NCI-H2196 (cell line): ENCODE data around the gene PUM2.
A peak's percentile ranks its signal among the peaks of the same experiment; 100 is the strongest.
"Not testable (repeated sequence)": the region's sequence is repeated elsewhere in the genome, so short reads cannot be mapped to it uniquely, and the experiment has no call there.

Experiments
- DNase-seq: peaks from one replicate; lab custom pipeline; 2025; ENCODE audit not compliant: unreplicated experiment; lab: John Stamatoyannopoulos, UW

PUM2 gene

DNA sequence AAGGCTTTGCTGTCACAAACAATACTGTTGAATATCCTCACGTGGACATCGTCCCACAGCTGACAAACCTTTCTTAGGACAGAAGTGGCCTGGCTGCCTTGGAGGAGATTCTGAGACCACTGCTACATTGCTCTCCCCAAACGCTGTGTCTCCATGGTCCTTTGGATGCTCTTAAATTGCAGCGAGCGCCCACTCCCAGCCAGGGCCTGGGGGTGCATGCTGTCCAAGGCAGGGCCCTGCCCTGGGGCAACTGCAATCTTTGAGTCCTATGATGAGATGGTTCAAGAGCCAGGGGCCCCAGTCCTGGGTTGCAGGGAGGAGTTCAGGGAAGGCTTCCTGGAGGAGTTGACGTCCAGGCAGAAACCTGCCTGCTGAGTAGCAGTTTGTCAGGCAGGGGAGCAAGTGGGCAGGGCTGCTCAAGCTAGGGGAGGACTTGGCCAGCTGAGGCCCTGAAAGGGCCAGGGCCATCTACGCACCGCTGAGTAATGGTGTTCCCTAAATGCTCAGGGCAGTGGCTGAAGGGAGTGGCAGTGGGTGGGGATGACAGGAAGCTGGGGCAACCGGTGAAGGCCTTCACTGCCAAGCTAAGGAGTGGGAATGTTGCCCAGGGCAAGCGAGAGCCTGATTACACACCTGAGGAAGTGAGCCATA lies 114.9 kb downstream of the PUM2 start:
- no peak for DNase-seq

DNA sequence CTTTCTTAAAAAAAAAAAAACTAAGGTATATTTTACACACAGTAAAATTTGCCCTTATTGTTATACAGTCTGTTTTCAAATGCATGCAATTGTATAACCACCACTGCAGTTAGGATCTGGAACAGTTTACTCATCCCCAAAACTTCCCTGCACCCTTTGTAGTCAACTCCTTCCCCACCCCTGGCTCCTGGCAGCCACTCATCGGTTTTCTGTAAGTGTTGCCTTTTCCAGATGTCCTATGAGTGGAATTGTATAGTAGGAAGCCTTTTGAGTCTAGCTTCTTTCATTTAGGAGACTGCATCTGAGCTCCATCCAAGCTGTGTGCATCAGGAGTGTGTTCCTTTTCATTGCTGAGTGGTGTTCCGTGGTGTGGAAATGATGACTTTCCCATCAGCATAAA lies 116.0 kb downstream of the PUM2 start:
- not testable (repeated sequence) for DNase-seq

DNA sequence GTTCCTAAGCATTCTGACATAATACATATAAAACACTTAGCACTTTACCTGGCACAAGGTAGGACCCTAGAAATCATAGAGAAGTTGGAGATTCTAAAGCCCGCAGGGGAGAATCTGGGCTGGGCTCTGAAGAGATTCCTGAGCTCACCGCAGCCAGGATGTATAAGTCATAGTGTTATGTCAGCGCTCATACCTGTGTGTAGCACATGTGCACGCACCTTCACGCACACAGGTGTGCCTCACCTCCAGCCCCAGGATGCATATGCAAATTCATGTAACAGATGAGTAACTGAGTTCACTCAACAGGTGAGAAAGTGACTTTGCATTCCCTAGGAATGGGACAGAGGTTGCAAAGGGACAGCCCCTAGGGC lies 117.8 kb downstream of the PUM2 start:
- DNase-seq = no peak

DNA sequence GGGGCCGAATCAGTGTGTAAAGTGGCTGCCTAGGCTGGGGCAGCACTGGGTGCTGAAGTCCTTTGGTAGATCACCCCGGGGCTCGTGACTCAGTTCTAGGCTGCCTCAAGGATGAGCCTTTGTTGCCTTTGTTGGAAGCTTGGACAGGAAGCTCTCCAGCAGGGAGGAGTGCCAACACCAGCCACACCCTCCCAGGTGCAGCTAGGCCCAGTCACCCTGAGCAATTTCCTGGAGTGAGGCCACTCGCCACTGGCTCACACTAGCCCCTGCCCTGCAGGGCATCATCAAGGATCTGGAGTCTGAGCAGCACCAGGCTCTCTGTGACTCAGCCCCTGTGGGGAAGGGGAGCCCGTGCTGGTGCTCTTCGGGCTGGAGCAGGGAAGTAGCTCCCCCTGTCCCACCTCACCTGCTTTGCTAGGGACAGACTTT lies 119.0 kb downstream of the PUM2 start:
- peak; percentile 89 for DNase-seq

DNA sequence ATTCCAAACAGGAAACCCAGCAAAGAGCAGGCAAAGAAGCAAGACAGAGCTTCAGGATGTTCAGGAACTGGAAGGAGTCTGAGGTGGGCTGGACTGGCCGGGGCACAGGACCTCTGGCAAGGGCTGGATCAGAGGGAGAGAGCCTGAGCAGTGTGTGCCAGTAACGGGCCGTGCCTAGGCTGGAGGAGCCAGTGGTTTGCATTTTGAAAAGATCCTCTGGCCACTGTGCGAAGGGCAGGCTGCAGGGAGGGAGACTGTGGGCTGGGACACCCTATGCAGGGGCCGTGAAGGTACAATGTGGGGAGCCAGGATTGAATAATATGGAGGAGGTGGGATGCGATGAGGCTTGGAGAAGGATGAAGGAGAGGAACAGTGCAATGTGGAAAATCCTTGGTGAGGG lies 119.5 kb downstream of the PUM2 start:
- no peak for DNase-seq

DNA sequence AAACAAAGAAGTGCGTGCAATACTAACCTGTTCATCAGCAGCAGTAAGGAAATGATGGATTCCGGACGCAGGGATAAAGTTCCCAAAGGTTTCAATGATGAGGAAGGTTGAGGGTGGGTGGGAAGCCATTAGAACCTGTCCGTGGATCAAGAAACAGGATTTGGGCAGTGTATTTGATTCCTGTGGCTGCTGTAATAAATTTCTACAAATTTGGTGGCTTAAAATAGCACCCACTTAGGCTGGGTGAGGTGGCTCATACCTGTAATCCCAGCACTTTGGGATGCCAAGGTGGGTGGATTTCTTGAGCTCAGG lies 120.6 kb downstream of the PUM2 start:
- DNase-seq = no peak

DNA sequence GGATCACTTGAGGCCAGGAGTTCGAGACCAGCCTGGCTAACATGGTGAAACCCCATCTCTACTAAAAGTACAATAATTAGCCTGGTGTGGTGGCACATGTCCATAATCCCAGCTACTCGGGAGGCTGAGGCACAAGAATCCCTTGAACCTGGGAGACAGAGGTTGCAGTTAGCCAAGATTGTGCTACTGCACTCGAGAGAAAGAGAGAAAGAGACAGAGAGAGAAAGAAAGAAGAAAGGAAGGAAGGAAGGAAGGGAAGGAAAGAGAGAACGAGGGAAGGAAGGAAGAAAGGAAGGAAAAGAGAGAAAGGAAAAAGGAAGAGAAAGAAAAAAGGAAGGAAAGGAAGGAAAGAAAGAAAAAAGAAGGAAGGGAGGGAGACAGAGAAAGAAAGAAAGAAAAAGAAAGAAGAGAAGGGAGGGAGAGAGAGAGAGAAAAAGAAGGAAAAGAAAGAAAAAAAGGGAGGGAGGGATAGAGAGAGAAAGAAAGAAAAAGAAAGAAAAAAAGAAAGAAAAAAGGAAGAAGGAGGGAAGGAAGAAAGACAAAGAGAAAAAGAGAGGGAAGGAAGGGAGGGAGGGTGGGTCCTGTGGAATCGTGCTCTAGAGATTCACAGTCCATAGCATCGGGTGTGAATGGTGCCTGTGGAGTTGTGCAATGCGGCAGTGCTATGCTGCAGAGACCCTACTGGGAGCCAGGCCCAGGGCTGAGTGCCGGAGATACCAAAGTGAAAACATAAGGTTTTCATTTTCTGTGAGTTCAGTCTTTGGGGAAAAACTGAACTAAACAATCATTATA lies 121.1 kb downstream of the PUM2 start:
- no peak for DNase-seq

DNA sequence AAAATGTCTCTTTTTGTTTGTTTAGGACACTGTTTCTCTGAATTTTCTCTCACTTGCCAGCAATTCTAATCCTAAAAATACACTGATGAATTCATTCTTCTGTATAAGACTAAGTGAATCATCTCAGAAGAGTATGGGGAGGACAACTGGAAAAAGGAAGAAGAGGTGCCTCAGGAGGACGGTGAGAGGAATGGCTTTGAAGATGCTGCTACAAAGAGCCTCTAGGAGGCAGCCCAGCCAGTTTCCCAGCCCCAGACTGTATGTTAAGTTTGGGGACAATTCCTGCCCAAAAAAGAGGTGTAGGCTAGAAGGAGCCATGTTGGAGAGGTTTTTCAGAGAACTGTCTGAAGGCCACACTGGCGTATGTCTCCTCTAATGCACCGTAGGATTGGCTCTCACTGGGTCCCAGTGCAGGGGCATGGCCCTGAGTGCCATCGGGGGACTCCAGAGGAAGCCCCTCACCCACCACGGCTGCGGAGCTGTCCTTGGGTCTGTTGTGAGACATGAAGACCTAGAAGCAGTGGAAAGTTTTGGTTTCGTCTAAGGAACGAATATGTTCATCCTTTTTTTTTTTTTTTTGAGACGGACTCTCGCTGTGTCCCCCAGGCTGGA lies 122.6 kb downstream of the PUM2 start:
- DNase-seq = no peak

DNA sequence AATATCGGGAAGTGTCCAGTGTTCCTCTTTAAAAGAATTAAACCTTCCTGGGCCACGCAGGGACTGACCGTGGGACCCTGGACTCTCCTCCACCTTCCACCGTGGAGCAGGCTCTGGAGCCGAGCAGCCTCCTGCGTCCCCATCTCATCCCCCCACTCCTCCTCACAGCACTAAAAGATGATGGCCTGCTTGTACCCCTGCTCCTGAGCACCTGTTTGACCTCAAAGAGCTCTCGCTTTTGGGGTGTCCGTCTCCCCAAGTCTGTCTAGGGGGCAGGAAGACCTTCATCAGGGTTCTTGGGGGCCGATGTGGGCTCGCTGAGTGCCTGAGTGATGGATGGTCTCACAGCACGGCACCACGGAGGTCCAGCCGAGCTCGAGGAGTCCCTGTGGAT lies 124.5 kb downstream of the PUM2 start:
- DNase-seq = no peak

DNA sequence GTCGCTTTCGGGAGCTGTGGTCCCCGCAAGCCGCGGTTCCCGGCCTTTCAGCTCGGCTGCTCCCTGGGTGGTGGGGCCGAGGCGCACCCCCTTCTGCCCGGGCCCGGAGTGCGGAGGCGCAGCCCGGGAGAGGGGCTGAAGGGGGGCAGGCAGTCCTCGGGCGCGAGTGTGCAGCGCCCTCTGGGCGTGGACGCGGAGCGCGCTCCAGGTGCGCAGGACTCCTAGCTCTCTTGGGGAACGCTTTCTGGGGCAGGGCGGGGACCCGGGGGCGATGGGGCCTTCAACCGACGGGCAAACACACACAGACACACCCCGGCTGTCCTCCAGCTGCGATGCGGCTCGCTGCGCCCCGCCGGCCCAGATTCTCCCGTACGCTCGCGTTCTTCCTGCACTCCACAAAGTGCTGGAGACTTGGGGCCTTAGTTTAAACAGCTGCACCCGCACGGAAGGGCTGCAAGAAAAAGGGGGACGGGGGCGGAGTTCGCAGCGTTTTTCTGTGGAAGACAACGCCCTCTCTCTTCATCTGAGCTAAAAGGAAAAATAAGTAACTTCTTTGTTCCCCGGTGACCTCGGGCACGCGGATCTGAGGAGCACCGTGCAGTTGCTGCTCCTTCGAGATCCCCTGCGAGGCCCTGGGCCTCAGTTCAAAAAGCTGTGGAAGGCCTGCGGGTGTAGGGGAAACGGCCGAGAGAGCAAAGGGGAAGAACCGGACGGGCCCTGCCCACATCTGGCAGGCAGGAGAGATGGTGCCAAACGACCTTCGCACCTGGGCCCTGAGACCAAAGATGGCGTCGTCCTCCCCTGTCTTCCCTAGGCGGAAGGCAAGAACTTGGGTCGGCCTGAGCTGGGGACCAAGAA lies 125.1 kb downstream of the PUM2 start:
- peak; percentile 76 for DNase-seq

DNA sequence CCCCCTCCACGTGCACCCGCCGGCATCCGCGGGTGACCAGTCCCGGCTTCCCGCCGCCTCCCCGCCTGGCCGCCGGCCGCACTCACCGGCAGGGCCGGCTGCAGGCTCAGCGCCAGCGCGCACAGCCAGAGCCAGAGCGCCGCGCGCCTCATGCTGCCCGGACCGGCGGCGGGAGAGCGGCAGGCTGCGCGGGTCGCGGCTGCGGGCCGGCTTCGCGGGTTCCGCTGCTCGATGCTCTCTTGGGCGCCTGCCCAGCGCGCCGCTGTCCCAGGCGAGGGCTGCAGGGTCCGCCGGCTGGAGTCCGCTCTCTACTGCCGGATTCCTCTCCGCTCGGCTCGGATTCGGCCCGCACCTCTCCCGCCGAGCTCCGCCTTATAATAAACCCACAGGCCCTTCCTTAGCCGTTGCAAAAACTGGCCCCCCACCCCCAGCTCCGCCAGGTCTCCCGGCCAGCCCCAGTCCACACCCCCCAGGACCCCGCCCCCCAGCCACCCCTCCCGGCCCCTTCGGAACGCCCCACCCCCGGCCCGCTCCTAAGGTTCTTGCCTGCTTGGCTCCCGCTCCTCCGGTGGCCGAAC lies 125.8 kb downstream of the PUM2 start, which contains the start of gene SDC1:
SDC1 (minus strand) TSS at position 415 of the 578 bp plus-strand sequence; CDS start at position 152, 263 bp downstream.
- peak; percentile 76 for DNase-seq

DNA sequence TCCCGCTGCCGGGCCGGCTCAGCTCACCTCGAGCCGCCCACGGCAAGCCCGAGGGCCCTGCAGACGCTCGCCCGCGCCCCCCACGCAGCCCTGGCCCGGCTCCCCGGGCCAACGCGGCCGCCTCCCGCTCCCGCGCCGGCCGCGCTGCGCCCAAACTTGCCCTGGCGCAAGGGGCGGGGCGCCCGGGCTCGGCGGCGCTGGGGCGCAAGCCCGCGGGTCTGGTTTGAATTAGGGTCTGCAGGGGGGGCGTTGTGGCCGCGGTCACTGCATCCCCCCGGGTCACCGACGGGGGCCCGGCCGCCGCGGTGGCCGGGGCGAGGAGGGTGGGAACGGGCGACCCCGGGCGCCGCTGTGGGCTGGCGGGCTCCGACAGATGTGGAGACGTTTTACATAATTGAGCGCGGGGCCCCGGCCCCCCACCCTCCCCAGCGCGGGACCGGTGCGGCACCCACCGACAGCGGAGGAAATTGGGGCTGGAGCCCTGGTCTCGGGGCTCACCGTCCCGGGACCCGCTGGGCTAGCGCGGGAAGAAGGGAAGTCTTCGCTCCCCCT lies 126.4 kb downstream of the PUM2 start:
- peak; percentile 42 for DNase-seq

DNA sequence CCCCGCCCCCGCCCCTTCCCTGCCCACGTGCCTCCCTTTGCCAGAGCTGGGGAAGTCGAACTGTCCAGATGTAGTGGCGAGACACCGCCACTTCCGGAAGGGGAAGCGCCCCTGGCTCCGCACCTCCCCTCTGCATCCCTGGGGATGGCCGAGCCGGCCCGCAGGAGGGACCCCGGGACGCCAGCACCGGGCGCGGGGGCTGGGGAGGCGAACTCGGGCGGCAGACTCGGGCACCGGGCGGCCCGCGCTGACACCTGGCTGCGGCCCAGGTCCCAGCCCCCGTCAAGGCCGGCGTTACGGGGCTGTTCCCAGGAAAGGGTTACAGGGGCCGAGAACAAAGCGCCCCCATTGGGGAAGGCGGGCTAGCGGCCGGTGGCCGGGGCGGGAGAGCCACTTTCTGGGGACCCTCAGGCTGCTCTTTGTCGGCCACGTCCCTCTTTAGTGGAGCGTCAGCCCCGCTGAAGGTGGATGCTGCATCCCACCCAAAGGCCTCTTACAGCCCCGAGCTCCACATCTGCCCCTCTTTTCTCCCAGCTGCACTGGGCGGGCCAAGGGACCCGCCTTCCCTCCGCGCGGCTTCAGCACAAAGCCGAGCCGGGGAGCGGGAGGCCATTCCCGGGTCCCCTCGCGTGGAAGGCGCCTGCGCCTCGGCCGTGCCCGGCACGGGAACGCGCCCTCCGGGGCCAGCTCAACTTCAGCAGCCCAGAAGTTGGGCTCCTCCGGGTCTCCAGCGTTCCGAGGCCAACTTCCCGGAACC lies 127.1 kb downstream of the PUM2 start:
- DNase-seq = peak; percentile 50

DNA sequence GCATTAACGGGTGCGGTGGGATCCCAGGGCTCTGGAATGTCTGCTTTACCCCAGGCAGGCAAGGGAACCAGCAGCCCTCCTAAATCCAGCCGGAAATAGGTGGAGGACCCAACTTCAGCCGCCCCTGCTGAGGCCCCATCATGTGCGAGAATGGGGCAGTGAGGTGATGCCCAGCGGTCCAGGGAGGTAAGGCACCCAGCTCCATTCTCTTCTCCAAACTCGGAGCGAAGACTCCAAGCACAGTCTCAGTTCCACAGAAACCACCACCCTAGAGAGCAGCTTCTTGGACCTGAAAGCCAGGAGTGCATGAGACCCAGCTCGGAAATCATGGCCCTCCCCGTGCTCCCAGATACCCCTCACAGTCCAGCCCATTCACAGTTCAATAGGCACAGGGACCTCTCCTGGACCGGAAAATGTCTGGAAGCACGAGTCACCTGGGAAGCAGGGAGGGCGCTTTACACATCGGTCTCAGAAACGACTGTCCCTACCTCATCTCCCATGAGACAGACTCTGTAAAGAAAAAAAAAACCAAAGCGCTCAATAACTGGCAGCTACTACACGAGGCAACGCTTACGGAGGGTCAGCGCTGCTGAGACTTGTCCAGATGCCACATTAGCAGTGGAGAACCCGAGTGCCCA lies 127.8 kb downstream of the PUM2 start:
- no peak for DNase-seq

DNA sequence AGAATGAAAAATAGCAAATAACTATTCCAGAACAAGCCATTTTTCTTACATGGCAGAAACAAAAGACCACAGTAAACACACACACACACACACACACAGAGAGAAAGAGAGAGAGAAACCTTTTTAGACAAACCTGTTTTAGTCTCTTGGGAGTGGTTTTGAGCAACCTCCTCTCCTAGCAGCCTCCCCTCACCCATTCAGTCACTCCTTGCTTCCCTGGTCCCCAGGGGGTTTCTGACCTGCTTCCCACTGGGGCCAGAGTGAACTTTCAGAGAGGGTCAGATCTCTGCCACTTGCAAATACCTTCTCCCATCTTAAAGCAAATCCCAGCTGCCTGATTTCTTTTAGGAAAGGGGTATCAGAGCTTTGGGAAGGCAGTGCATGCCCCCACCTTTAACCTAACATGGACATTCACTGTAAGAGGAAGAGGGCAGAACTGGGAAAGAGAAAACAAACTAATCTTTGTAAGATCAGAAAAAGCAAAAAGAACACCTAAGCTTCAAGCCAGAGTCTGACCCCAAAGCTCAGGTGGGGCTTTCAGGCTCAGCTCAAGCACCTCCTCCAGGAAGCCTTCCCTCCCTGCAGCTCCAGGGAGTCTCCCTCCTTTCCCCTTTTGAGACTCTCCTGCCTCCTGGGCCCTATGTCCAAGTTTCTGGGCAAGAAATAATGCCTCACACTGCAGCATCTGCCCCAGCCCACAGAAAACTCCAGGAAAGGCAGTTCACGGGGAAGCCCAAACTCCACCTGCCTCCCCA lies 128.5 kb downstream of the PUM2 start:
- DNase-seq = no peak

DNA sequence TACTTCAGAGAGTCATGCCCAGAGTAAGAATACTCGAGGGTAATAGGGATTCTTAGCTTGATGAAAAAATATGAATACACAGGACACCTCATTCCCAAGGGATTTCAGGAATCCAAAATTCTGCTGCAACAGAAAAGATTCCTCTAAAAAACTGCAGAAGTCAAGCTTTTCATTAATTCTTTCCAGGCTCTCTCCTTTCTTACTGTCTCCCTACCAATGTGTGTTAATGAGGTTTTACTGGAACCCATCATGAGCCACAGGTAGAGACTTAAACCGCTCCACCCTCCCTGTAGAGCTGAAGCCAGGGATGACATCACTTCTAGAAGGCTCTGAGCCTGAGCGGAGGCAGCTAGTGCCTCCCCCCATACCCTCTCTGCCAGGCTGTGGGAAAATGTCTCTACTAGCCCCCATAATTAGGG lies 129.1 kb downstream of the PUM2 start:
- DNase-seq = no peak

DNA sequence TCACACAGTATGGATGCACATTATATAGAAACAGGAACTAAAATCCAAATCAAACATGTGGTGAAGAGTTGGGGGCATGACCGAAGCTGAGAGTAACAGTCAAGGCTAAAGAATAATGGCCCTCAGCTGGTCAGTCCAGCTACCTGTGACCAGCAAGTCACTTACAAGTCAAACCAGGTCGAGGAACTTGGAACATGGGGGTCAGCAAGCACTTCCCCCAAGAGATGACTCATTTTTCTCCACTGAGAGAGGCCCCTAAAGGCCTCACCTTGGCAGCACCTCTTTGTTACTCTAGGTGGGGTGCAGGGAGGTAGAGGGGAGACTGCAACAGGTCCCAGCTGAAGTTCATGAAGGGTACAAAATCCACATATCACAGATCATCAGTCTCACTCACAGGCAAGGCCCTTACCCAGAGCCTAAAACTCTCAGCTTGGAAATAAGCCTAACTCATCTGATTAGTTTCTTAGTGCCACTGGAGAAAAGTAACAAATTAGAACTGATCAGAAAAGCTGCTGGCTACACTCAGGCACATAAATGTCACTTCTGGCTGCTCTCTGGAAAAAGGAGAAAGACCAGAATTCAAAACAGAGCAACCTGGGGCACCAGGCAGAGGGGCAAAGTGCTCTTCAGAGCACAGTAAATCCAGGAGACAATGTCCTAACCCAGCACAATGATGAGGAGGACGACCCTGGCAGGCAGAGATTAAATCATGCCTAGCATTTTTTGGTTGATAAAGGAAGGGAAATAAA lies 129.7 kb downstream of the PUM2 start:
- DNase-seq = no peak

DNA sequence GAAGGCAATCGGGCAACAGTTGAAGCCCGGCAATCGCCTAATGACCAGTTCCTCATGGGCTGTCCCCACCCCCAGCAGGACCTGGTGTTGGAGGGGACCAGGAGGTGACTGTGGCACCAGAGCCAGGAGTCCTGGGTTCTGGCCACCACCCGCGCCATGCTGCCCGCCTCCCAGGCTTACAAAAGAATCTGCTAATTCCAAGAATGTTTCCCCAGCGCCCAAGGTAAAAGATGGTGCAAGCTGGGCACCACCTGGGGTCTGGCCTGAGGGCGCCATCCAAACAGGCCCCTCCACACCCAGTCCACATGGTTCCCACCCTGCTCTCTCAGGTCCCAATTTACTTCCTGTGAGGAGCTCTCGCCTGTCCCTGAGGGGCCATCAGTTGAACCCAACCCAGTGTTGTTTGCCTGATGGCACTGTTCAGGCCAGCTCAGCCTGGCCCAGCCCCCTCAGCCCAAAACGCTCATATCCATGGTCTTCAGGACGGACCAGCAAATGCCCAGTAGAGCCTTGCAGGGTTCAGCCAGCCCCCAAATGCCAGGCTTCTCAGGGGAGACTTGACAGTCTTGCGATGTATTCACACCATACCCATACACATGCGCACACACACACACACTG lies 130.8 kb downstream of the PUM2 start:
- no peak for DNase-seq
